NCI-H146 (cell line): ENCODE data around the gene OPN4.

Experiments used
- DNase-seq: peaks from one replicate; lab custom pipeline; 2025; lab: John Stamatoyannopoulos, UW

Gene OPN4

DNA sequence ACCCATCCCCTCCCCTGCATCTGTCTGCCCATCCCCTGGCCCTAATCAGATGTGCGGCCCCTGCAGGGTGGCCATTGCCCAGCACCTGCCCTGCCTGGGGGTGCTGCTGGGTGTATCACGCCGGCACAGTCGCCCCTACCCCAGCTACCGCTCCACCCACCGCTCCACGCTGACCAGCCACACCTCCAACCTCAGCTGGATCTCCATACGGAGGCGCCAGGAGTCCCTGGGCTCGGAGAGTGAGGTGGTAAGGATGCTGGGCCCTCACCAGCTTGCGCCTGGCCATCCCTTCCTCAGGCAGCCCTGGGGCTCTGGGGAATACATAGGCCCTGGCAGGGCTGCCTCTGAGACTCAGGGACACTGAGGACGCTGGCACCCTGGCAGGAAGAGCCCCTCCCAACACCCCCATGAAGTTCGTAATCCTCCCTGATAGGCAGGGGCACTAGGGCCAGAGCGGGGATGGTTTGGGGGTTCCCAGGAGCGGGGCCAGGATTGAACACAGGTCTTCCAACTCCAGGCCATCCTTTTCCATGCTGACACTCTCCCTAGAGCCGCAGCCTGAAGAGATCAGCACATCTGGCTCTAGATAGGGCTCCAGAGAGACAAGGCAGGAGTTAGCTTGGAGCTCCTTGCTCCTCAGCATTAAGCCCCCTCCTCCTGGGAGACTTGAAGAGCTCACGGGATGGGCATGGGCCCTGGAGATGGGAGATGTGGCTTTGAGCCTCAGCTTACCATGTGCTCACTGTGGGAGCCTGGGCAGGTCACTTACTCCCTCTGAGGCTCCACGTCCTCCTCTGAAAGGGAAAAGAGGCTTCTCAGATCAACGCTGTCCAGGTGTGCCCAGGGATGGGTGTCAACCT lies 8.1 kb downstream of the OPN4 start:
- no peak for DNase-seq

DNA sequence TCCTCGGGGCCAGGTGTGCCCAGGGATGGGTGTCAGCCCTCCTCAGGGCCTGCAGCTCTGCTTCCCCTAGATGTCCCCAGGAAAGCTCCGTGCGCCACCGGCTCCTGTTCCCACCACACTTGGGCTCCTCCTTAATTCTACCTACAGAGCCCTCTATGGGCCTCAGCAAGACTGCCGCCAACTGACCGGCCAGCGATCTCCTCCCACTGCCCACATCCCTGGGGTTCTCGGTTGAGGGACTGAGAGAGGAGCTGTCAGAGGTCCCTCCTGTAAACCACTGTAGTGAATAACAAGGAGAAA lies 8.6 kb downstream of the OPN4 start:
- no peak for DNase-seq

DNA sequence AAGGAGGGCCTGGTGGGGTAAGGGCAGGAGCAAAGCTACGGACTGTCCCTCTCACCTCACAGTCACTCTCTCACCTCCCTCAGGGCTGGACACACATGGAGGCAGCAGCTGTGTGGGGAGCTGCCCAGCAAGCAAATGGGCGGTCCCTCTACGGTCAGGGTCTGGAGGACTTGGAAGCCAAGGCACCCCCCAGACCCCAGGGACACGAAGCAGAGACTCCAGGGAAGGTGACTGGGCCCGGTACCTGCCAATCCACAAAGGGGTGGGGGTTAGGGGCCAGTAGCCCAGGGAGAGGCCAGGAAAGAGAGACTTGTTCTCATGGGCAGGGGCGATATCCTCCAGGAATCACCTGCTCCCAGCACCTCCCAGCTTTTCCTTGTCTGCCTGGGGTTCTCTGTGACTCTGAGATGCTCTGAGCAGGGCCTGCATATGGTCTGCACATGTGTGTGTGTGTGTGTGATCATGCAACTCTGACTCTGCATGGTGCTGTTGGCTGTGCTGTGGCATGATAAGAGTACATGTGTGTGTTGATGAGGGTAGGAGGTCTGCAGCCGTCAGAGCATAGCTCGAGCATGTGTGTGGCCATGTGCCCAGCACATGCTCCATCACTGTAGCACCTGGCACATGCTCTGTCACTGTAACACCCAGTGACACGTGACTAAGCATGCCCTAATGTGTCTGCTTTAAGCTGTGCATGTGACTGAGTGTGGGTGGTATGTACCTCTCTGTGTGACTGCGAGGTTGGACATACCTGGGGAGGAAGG lies 9.4 kb downstream of the OPN4 start:
- DNase-seq: no peak

DNA sequence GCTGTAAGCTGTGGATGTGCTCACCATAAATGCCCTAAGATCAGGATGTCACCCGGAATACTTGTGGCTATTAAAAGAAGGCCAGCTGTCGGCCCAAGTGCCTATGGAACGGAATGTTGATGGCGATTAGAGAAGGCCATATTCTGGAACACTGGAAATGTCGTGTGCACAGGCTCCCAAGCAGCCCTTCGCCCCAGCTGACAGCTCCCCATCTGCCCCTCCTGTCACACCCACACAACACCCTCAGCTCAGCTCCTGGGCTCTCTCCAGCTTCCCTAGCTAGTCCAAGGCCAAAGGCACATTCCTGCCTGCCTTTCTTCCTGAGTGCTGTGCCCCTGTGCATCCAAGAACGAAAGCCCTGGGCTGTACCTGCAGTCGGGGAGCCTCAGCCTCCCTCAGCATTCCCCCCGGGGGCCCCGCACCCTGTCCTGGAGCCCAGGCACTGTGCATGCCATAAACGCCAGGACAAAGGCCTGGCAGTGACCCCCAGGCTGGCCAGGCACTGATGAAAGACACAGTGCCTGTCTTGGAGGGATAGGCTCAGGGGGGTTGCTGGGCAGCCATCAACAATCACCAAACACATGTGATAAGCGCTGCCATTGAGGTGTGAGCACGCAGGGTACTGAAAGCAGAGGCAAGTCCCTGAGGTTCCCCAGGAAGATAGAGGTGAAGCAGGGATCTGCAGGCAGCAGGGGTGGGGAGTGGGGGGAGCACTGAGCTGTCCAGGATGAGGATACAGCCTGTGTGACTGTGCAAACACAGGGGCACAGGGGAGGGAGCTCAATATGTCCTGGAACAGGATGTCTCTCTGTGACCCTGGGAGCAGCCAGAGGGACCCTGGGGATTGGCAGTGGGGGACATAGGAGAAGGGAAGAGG lies 10.2 kb downstream of the OPN4 start:
- no peak for DNase-seq

DNA sequence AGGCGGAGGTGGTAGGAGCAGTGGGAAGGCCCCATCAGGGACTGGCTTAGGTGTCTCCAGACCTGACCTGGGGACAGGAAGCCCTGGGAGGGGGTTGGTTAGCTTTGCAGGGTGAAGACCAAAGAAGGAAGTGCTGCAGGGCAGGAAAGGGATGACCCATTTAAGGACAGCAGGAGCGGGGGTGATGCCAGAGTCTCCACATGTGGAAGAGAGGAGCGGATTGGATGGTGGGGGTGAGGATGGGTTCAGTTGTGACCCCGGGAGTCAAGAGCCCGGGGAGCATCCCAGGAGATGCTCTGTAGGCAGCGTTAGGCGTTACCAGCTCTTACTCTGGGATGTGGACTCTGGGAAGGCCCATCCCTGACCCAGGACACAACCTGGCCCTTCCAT lies 10.9 kb downstream of the OPN4 start:
- no peak for DNase-seq

DNA sequence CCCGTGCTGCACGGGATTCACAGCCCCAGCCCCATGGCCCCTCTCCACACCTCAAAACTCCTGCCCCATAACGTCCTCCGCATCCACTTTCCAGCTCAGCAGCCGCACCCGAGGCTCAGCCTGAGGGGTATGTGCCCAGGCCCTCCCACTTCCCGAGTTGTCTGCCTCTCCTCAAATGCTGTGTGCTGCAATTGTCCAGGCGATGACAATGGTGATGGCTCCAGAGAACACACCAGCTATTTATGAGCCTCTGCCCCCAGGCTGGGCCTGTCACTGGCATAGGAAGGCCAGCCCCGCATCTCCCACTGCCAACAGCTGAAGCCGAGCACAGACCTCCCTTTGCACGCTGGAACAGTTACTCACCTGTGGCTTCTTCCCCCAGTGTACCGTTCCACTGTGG lies 11.5 kb downstream of the OPN4 start:
- DNase-seq: no peak

DNA sequence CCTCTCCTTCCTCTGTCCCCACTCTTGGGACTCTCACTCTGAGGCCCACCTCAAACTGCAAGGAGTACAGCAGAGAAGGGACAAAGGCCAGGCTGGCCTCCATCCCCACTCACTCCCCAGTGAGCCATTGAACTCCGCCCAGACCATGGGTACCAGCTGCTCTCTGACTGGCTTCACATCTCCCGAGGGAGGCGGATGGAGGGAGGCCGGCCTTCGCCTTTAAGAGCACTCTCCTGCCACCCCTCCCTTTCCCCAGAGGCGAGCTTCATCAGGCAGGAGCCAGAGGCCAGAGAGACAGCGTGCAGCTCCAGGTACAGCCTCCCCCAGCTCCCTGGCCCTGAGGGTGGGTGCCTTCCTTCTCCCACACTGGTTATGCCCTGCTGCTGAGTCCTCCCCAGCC lies 12.2 kb downstream of the OPN4 start:
- DNase-seq: no peak

DNA sequence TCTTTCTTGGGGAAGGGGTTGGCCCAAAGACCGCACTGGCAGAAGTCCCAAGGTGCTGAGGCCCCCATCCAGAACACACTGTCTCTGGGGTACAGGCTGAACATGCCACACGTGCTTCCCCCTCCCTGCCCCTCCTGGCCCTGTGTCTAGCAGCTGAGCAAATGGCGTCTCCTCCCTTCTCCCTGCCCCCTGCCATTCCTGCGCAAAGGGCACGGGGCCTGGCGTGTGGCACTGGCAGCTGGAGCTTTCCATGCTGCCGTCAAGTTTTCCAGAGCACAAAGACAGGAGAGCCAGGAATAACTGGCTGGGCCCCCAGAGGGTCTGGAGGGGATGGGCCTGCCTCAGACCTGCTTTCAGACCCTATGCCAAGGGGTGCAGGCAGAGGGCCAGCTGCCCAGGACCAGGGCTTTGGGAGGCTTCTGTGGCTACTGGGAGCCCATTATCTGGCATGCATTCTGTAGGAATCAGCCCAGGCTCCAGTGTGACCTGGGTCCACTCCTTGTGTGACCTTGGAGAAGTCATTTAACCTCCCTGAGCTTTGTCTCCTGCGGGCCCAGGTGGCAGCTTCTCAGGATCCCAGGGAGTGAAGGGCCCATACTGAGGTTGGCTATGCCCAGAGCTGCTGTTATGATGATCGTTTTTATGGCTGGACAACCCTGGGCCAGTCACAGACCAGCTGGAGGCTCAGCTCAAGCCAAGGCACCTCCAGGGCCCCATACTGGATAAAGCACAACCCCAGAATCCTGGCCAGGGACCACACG lies 13.3 kb downstream of the OPN4 start:
- no peak for DNase-seq

DNA sequence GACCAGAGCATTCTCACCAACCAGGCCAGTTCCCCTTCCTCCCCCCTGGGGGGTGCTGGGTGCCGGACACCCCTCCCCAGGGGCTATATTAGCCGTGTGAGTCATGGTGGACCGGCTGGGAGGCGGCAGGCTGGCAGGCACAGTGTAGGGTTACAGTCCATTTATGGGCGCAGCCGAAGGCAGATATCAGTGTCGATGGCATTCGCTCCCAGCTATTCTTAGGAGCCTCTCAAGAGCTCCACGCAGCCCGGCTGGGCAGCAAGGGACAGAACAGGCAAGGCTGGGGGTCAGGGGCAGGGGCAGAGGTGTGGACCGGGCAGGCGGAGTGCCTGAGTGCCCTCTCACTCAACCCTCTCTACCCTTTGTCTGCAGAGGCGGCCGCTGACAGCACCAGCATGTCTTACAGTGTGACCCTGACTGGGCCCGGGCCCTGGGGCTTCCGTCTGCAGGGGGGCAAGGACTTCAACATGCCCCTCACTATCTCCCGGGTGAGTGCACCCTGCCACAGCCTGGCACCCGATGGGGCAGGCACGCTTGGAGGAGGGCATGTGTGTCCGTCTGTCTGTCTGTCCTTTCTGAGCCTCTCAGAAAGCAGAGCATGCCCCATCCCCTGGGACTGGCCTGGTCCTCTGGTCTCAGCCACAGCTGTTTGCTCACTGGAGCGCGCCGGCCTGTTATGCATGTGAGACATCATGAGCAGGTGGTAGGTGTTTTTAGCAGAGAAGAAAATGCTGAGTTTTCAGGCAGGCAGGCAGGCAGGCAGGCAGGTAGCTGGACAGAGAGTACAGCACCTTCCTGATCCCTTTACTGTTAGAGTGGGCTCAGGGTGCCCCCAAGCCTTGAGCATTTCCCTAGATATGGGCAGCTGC lies 14.2 kb downstream of the OPN4 start, which contains the start of gene LDB3:
TSS of gene LDB3 (plus strand) at position 215 of the 869 bp plus-strand sequence. CDS start at position 396, 181 bp downstream.
- DNase-seq: peak; percentile 78

DNA sequence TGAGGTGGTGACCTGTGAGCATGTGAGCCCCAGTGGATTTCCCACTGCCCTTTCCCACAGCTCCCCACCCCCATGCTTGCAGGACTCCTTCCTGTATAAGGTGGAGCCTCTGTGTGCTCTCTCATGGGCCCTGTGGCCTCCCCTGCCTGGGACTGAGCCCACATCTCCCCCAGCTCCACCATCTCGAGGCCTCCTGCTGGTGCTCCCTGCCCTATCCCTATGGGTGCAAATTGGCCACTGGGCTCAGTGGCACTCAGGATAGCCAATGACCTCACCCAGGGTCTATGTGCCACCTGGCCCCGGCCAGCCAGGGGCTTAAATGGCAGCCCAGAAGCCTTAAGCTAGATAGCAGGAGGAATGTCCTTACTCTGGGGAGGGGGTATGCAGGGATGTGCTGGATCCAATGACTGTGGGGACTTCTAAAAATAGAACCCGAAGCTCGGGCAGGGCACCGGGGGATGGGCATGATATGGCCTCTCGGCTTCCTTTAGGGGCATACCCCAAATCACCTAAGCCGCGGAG lies 16.0 kb downstream of the OPN4 start:
- DNase-seq: no peak

DNA sequence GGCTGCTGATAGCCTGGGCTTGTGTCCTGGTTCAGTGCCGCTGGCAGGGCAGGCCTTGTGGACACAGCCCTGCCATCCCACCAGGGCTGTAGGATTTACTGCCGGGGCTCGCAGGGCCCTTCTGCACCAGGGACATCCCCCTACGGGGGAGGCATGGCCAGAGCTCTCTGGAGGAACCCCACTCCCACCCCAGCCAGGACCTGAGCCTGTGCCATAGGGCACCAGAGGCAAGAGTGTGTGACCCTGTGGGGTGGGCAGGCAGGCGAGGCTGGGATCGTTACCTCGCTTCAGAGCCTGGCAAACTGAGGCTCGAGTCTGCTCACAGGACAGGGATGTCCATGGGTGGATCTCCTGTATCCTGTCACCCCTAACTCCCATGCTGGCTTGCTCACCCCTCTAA lies 16.5 kb downstream of the OPN4 start:
- DNase-seq: no peak

DNA sequence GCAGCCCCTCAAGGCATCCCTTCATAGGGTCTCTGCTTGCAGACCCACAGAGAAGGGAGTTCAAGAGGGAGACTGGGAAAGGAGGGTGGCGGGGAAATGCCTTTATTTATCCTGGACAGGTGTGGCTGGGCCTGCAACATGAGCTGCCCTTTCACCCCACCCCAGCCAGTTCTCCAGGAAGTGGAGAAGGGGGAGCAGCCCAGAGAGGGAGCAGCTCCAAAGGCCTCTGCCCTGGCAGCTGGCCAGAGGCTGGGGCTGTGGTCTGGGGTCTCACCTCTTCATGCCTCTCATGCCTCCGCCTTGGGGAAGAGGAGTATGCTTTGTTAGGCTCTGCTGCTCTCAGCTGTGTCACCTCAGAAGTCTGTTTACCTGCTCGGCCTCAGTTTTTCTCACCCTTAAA lies 17.1 kb downstream of the OPN4 start:
- DNase-seq: peak; percentile 31

DNA sequence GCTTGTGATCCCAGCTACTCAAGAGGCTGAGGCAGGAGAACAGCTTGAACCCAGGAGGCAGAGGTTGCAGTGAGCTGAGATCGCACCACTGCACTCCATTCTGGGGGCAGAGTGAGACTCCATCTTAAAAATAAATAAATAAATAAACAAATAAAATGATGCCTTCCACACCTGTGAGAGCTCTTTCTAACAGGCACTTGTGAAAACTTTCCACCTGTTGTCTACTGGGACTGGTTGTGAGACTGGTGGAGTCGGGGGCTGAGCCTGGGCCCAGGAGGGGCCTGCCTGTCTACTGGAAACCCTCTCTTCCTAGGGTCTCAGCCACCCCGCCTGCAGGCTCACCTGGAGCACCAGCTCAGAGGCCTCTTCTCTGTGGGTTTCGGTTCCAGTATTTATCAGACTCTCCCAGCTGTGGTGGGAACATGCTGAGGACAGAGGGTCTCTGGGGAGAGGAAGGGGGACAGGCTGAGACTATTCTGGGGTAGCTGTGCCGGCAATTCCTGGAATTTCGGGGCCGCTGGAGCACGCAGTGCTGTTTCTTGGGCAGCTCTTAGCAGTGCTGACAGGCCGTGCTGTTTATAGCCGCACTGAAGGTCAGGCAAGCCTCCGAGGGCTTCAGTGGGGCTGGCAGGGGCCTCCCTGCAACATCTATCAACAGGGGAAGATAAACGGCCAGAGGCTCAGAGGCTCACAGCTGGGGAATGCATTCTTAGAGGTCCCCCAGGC lies 17.8 kb downstream of the OPN4 start:
- no peak for DNase-seq

DNA sequence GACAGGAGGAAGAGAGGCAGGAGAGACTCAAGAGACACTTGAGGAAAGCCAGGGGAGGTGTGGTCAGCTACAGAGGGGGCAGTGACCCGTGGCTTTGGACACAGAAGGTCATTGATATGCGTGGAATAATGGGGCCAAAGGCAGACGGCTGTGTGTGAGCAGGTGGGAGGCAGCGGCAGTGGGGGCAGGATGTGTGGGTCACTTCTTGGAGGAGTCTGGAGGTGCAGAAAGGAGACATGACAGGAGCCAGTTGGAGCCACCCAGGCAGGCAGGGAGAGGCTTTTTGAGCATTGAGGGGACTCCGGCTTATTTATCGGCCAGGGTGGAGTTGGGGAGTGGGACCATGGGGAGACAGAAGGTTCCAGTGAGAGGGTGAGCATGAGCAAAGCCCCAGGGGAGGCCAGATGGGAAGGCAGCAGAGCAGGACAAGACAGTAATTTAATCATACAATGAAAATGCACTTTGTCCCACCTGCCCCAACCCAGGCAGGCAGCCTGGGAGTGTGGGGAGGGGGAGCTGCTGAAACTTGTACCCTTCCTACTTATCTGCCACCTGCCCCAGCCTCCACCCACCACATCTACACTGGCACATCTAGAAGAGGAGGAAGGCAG lies 19.0 kb downstream of the OPN4 start:
- peak; percentile 30 for DNase-seq

DNA sequence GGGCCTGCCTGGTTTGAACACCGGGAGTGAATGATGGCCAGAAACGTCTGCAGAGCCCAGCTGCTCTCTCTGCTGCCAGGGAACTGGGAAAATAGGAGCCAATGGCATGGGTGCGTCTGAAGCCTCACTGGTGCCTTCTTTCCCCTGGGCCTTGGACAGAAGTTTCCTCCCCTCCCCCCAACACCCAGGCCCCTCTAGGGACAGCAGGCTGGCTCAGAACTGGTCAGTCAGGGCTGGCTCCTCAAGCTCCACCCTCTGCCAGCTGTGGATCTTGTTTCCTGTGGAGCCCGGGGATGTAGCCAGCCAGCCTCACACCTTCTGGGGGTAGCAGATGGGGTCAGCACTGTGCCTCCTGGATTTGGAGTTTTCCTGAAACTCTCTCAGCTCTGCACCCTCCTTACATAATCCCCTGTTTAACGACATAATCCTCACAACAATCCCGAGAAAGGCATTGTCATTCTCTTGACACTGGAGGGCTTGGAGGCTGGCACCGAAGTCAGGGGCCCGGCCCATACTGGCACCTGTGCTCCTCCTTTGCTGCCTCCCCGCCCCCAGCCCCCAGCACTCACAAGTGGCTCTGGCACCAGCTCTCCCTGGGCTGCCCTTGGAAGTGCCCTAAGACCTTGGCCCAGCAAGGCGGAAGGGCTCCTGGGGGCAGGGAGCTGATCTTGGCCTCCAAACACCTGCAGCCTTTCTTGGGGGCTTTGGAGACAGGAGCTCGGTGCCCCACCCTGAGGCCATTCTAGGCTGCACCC lies 19.7 kb downstream of the OPN4 start:
- DNase-seq: peak; percentile 23

DNA sequence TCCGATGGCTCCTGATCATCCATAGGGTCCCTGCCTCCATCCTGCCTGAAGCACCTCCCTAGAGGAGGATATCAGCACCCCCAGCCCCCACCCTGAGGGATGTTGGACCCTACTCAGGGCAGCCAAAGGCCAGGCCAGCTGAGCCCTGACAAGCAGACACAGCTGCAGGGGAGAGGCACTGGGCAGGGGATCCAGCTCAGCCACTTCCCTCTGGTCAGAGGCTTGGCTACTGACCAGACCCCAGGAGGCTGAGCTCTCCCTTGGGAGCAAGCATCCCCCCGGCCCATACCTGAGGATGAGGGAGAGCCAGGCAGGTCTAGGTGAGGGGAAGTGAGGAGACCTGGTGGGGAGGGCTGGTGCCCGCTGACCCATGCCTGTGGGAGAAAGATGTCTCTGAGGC lies 20.6 kb downstream of the OPN4 start:
- no peak for DNase-seq

DNA sequence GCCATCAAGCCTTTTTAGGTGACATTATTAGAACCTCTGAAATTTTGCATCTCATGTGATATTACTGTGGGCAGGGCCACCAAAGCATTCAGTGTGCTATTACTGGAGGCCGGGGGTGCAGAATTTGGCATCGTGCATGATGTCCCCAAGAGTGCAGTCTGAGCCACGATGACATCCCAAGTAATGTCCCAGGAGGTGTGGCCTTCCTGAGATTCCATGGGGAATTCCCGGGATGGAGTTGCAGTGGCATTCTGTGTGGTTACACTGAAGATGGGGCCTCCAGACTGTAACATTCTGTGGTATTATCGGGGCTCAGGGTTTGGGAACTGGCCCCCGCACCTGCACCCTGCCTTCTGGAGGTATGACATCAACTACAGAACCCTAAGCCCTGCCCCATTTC lies 23.0 kb downstream of the OPN4 start:
- DNase-seq: no peak

DNA sequence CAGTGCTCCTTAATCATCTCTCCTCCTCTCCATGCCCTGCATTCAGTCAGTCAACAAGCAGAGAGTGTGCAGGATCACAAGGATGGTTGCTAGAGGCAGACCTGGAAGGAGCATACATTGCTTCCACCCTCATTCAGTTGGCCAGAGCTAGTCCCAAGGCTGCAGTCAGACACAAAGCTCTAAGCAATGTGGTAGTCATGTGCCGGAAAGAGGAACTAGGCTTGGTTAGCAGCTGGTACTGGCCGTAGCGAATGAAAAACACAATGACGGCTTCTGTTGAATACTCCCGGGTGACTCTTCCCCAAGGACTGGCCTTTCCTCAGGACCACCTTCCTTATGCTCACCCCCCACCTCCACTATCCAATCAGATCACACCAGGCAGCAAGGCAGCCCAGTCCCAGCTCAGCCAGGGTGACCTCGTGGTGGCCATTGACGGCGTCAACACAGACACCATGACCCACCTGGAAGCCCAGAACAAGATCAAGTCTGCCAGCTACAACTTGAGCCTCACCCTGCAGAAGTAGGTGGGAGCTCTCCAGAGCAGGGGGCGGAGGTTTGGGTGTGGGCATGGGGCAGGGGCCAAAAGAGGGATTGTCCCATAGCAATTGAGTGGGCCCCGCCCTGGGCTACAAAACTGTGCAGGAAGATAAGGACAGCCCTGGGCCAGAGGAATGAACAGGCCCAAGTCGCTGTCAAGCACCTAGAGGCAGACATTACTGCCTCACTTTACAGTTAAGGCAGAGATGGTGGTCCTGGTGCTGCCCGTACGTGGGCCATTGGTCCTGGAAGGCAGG lies 24.8 kb downstream of the OPN4 start:
- no peak for DNase-seq
